Left colon (tissue), 2 donors: Measurements from ENCODE around the gene GAS6. TPM values are rescaled to one million over a fixed set of nuclear protein-coding genes. Genes with fewer than 3 reads are reported as not detected.
"Not testable (repeated sequence)": the region's sequence is repeated elsewhere in the genome, so short reads cannot be mapped to it uniquely, and the experiment has no call there.

Experiments
- ATAC-seq: fragments of 200-7000 bp; cut with Tn5 transposase; one replicate; pipeline ENCODE4 v1.9.1; 2020; ENCODE audit warnings: mild to moderate bottlenecking, moderate library complexity
- DNase-seq, 2 donors: peaks; one replicate each; pipeline ENCODE4 v3.0.0-alpha.2; 2020
- intact Hi-C, 2 donors: fragments of 100-400 bp; cut with DNase I in 1 of 2; cut with micrococcal nuclease in 1 of 2; formaldehyde crosslinking; loops; one replicate each; pipeline versions ENCODE4 v1.11.2 to v1.14.0; 2022; cut with DNase I, micrococcal nuclease
- total RNA-seq, 2 donors: library from RNA; stranded (reverse); fragmentation: NEBNext Ultra II Directional; extraction: Animal tissue kit (Norgen Biotek cat#: 25700); gene quantifications; one replicate each; pipeline ENCODE4 v1.2.1, GENCODE V29; 2021
- donor health status: DM: no; HTN: no; CAD: no.
- donor health status: DM: yes; HTN: yes; CAD: no.

Gene GAS6
- total RNA-seq, 2 donors from 2014 or later = 125 to 185 TPM

DNA sequence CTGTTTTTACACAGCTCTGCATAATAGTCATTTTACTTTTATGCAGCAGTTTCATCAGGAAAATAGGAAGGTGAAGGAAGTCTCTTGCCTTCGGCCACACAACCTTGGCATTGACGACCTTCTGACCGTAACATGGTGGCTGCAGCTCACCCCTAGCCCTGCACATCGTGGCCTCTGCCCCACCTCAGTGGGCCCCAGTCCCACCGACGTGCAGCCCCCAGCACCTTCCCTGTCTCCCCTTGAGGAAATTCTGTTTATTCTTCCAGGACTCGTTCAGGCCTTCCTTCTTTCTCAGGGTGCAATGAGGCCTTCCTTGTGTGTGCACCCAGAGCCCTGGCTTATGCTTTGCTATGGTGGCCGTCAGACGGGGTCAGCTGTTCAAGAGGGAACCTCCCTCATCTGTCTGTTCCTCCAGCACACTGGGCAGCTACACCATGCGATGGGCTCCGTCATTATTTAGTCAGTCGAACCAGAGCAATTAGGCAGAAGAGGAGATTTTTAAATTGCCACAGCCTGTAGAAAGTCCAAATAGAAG, 71.6 kb downstream of the GAS6 start:
- intact Hi-C loops = no loop called here
- ATAC-seq (no peak), DNase-seq (no peak)

DNA sequence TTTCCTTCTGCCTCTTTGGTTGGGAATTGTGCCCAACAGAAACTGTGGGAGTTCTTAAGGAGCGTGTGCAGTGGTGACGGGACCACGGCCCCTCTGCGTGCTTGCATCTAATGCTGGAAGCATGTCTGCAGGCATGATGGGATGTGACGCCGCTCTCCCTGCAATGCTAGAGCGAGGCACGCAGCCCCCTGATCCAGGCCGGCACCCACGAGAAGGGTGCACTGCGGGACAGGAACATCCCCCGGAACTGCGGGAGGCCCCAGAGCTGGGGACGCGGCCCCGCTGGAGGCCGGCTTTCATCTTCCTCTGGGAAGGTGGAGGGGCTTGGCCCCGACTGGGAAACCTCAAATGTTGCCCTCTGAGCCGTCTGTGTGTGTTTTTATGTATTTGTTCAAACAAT, 72.1 kb downstream of the GAS6 start:
- intact Hi-C loops = no loop called here
- ATAC-seq (no peak), DNase-seq (no peak)

DNA sequence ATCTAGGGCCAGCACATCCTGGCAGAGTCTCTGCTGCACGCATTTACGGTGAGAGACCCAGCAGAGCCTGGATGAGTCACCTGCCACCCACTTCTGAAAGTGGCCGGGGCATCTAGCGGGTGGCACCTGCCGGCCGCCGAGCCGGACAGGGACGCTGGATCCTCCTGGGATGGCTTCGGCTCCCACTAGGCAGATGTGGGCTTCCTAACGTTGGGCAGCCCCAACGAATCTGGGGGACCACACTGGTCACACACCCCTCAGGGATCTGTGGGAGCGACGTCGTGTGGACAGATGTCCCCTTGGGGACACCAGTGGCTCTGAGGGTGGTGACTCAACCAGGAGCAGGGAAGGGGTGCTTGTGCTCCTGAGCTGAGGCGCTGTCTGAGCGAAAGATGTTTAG, 72.7 kb downstream of the GAS6 start:
- intact Hi-C loops = no loop called here
- DNase-seq (no peak), ATAC-seq (no peak)

DNA sequence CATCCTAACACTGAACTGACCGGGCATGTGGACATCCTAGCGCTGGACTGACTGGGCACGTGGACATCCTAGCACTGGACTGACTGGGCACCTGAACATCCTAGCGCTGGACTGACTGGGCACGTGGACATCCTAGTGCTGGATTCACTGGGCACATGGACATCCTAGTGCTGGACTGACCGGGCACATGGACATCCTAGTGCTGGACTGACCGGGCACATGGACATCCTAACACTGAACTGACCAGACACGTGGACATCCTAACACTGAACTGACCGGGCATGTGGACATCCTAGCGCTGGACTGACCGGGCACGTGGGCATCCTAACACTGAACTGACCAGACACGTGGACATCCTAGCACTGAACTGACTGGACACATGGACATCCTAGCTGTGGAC, 73.9 kb downstream of the GAS6 start:
- DNase-seq, ATAC-seq, intact Hi-C loops: not testable (repeated sequence)

DNA sequence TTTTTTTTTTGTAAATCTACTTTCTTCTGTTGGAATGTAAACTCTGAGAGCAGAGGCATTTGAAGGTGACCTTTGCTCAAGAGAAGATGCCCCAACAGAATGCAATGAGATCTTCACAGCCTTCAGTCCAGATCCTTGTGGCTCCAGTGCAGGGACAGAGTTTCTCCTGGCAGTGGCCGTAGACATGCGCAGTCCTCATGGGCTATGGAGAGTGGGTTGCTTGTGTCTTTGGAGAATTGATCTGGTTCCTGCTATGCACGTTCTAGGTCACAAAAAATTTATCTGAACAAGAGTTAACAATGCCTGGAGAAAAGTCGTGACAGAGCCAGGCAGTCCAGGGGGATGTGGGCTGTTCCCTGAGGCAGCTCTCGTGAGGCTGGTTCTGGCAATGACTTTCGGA, 74.7 kb downstream of the GAS6 start:
- intact Hi-C loops = no loop called here

DNA sequence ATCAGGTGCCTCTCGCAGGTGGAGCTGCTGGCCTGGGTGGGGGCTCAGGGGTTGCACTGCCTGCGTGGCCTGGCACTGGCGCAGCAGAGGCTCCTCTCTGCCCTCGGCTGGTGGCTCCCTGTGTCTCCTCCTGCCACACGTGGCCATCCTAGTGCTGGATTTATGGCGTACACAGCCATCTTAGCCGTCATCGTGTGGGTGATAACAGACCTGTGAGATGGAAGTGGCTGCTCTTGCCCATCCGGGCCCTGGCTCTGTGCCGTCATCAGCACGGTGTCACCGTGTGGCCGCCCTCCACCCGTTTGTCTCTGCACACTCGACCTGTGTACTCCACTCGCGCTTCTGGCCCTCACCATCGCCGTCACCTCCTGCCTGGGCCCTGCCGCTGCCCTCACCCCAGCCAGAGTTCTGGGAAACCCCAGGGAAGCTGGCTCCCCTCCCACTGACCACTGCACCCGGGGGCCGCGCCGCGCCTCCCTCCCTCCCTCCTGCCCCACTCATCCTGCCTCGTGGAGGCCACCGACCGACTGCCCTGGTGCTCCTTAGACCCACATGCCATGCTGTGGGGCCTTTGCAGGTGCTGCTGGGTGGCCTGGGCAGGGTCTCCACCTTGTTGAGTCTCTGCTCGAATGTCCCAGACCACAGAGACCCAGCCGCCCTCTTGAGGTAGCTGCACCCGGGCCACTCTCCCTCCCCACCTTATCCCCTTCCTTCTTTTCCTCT, 75.3 kb downstream of the GAS6 start:
- intact Hi-C loops = no loop called here
- ATAC-seq (no peak), DNase-seq (no peak)

More for the DNA sequence above, 74.7 kb downstream of the GAS6 start:
- ATAC-seq (no peak), DNase-seq (no peak)

DNA sequence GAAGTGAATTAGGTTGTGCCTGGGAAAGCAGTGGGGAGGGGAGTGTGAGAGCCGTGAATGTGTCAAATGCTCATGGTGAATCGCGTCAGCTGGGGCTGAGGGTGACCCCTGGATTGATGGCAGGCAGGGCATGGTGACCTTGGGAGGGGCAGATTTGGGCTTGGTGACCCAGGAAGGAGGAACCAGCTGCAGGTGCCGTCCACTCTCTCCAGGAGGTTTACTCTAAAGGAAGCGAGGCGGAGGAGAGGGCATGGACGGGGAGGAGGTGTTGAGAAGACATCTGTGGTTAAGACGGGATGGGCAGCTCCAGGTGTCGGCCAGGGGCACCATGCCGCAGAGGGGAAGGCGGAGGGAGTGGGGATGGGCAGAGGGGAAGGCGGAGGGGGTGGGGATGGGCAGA, 76.2 kb downstream of the GAS6 start:
- intact Hi-C loops = no loop called here
- no peak for ATAC-seq
- DNase-seq = no peak

DNA sequence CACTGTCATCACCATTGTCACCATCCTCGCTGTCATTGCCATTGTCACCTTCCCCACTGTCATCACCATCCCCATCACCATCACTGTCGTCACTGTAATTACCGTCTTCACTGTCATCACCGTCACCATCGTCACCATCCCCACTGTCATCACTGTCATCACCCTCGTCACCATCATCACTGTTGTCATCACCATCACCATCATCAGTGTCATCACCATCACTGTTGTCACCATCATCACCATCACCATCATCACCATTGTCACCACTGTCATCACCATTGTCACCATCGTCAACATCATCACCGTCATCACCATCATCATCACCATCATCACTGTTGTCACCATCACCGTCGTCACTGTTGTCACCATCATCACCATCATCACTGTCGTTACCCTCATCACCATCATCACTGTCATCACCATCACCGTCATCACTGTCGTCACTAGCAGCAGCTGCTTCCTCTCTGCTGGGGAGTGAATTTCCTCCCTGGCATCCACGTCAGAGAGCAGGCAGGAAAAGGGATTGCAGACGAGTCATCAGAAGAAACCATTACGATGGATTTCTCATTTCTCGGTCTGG, 77.5 kb downstream of the GAS6 start:
- ATAC-seq (no peak), DNase-seq (no peak)
- intact Hi-C loops = no loop called here

DNA sequence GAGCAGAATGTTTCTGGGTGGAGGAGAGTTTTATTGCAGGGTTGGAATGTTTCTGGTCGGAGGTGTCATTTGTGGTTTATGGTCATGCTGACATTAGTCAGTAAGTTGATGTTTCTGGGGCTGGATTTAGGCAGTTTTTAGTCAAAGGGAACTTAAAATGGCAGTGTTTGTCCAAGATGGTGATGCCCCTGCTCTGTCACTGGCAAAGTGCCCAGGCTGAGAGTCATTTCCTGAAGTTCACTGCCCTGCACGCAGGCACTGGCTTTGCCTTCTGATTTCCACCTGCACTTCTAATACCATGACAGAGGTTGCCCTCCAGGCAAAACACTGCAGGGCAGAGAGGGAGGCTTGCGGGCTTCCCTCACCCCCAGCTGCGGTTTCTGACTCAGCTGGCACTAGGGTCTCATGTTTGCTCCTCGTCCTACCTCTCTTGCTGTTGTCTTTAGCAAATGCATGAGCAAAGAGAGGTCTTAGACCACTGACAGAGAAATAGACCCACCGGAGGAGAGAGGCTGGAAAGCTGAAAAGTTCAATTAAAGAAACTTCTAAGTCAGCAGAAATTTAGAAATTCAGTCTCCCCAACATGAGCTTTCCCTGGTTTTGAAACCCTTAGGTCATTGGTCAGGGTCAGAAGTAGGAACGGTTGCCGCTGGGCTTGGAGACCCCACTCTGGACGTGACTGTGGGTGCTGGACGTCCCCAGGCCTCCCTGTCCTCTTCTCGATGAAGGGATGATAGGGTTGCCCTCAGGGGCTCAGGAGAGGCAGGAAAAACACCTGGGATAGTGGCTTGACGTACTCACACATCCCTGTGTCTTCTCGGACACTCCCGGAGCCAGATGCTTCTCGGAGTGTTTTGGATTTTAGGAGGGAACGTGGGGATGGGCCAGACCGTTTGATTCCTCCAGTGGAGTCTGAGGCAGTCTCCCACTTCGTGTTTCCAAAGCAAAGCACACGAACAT, 78.5 kb downstream of the GAS6 start:
- intact Hi-C loops = no loop called here
- no peak for ATAC-seq
- DNase-seq = peak in 1 of 2 donors; percentile 30

DNA sequence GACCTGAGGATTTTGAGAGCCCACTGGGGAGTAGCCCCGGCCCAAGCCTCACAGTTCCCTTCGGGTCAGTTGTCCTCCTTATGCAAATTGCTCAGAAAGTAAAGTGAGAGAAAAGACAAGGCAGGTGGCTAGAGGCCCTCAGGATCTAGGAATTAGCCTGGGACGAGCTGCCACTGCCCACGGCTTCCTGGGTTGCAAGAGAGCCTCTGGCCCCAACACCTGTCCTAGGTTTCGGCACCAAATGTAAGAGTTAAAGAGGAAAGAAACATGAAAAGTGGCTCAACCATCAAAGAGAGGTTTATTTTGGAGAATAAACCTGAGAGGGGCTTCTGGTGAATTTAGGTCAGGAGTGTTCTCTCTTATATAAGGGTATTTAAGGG, 79.2 kb downstream of the GAS6 start:
- intact Hi-C loops = no loop called here
- ATAC-seq (no peak), DNase-seq (no peak)

DNA sequence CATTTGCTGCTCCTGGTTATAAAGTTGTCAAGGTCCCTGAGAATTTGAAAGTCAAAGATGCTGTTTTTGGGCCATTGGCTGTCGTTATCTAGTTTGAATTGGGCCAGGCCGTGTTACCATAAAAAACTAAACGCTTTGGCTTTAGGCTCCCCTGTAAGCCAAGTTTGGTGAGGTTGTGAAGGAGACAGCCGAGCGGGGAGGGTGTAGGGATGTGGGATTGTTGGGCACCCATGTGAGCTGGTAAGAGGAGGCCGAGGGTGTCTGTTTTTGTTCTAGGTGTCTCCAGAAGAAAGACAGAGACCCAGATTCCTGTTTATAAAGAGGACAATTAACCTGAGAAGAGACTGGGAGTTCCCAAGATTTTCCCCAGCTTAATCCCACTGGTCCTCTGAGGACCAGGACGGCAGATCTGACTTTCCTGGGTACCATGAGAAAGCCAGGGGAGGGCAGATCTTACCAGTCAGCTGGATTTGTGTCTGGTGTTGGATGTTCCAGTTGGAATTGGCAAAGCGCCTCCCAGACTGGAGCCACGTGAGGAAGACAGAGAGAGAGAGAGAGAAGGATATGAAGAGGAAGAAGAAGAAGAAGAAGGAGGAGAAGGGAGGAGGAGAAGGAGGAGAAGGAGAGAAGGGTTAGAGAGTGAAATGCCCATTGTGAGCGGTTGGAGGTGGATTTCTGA, 79.8 kb downstream of the GAS6 start:
- ATAC-seq = no peak
- intact Hi-C loops = no loop called here
- DNase-seq = no peak

DNA sequence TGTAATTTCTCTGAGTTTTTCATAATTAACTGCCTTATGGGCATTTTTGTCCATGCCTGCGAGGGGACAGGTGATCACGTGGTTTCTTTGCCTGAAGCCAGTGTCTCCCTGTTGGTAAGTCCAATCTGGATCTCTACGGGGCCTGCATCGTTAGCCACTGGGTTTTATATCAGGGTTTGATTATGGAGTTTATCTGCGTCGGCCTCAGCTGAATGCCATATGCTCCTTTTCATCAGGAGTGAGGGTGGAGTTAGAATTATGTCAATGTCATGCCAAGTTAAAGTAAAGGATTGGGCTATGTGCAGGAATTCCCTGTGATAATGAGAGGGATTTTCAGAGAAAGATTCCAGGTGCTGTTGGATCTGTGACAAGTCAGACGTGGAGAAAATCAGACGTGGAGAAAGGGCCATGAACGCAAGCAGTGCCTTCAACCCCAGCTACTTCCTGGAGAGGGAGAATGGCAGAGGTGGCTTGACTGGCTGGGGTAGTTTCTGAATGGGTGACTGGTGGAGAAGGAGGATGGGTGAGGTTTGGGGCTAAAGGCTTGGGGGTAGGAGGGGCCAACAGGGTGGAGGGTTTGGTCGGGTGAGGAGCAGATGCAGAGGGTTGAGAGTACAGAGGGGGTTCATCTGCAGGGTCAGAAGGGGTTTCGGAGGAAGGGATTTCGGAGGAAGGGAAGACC, 80.5 kb downstream of the GAS6 start:
- intact Hi-C loops = no loop called here
- DNase-seq = no peak
- ATAC-seq = no peak

DNA sequence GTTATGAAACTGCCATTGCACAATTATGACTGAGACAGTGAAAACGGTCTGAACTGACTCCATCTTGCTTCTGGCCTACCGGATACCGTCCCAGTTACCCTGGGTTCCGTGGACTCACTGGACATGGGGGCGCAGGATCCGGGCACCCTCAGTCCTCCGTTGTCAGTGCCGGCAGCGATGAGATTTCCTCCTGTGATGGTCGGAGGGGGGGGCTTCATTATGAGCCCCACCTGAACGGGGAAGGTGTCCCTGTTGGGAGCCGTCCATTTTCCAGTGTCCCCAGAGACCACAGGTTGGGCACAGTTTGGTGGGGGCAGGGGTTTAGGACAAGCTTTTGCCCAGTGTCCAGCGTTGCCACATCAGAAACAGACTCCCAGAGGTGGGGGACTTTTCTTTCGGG, 81.4 kb downstream of the GAS6 start:
- DNase-seq (no peak), ATAC-seq (no peak)
- intact Hi-C loops = no loop called here

DNA sequence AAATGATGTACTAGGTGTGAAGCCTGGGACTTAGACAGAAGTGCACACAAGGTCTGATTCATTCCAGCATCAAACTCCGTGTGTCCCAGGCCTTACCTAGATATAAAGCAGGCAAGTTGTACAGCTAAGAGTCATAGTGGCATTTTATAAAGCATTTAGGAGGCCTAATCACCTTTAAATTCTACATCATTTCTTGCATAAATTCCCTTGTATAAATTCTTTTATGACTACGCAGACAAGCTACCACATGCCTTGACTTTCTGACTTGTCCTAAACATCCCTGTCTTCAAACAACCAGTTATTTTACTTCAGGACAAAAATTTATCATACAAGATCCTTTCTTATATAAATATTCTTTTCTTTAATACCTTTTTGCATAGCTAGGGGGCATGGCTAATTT, 82.3 kb downstream of the GAS6 start:
- ATAC-seq = no peak
- DNase-seq = no peak
- intact Hi-C loops = no loop called here

DNA sequence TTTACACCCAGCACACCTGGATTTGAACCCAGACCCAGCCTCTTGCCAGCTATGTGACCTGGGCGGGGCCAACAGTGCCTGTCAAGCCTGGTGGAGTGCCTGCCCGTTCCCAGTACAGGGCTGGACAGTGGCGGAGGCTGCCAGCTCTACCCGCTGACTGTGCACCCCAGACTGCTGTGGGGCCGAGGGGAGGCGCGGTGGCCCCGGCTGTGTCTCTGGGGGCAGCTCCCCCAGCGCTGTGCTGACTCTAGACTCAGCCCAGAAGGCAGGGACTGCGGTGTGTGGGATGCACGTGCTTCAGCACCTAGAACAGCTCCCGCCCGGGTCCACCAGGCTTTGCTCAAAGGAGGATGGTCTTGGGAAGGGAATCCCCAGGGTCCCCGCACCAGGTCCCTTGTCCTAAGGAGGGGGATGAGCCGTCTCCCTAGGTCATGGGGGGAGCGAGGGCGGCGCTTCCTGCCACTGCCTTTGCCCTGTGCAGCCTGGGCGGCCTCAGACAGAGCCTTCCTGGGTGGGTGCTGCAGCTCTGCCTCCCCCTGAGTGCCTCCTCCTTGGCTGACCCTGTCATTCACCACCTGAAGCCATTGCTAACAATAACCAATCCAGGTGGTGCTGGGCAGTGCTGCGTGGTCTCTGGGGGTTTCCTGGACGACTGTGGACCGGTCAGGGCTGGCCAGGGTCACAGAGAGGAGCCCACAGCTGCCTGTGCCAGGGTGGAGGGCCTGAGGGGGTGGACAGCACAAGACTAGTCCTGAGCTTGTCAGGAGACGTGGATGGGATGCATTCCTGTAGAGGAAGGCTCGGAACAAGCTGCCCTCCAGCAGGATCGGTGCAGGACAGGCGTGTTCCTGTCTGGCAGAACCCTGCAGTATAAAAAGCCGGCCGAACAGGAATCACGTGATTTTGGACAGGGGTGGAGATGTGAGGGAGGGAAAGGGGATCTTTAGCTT, 86.3 kb downstream of the GAS6 start:
- ATAC-seq (no peak), DNase-seq (no peak)
- intact Hi-C loops = no loop called here

DNA sequence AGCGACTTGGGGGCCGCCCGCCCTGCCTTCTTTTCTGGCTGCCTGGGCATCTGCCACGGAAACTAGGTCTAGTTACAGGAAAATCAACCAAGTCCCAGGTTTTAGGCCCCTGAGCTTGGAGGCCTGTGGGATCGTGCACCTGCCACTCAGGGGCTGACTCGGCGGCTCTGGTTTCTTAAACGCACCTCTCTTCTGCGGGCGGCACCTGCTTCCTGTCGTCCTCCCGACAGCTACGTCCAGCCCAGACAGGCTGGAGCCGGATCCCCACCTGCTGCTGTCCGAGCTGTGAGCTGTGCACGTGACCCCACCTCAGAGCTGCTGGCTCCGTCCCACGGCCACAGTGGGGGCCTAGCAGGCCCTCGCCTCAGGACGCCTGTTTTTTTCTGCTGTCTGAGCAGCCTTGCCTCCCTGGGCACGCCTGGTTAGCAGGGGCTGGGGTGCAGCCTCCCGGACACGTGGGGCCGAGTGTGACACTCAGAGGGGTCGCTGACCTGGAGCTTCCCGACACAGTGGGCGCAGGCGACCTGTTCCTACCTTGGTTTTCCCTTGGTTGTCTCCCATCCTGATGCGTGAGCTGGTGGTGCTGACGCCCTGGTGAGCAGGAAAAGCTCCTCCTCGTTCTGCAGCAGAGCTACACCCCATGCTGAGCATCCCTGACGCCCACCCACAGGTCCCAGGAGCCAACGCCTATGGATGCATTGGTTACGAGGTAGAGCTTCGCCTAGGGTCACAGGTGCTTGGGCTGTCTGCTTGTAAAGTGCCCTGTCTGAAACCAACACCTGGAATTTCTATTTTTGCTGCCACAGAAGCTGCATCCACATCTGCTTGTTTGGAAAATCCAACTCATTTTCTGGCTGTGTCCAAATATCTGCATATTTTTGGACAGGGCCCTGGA, 87.4 kb downstream of the GAS6 start:
- ATAC-seq (no peak), DNase-seq (no peak)
- intact Hi-C loops = no loop called here
